ENCODE measurements around the gene C19orf12. TPM values are rescaled to one million over a fixed set of nuclear protein-coding genes. Genes with fewer than 3 reads are reported as not detected.

Gene C19orf12
- total and polyA plus RNA-seq, 2 donors (not counting 3 experiments of a cell fraction or from before 2014, with no cell fraction given): 20.4 to 22.9 TPM

DNA sequence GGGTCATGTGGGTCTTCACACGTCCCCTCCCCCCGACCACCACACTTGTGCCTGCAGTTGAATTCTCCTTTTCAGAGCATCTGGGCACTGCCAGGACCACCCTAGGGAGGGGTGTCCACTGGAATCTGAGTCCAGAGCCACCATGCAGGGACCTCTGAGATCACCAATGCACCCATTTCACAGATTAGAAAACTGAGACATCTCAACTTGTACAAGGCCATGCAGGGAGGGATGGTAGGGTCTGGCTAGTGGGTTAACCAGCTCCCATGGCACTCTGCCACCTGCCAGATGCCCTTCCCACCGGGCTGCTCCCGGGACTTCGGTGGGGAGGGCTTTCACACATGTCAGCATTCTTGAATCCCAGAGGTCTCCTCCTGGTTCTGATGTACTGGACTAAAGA, 44.3 kb upstream of the C19orf12 start:
- H2AFZ ChIP-seq (ENCODE audit: low read depth, low read length): no peak overlapping the region
- no peak overlapping the region for H3K27ac ChIP-seq (ENCODE audit: insufficient read depth, low read depth, low read length)
- intact Hi-C loops (cut with micrococcal nuclease) (no loop called here), dilution Hi-C loops (cut with MboI; ENCODE audit: extremely low pct_ligation_motif_present, low sequenced_read_pairs) (no loop called here)
- no peak overlapping the region for H3K4me3 ChIP-seq (replicated peaks in 1 of 3; ENCODE audit: insufficient read depth in 1 of 3, low read depth in 1 of 3, low read length in 3 of 3)
- TF ChIP-seq, protein P1, sequence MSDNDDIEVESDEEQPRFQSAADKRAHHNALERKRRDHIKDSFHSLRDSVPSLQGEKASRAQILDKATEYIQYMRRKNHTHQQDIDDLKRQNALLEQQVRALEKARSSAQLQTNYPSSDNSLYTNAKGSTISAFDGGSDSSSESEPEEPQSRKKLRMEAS (IDR thresholded peaks at IDR 0.05; ENCODE audit: insufficient read depth, insufficient read length): no peak
- no peak for TF ChIP-seq CTCF (IDR thresholded peaks at IDR 0.05; ENCODE audit: extremely low read depth in 1 of 2, insufficient read depth in 1 of 2, low read depth in 1 of 2, low read length in 2 of 2)
- no peak for TF ChIP-seq EZH2 (IDR thresholded peaks at IDR 0.05; ENCODE audit: borderline replicate concordance, low read depth, low read length, severe bottlenecking)
- no peaks in the 10 kb centered on the region for H3K9me1 ChIP-seq (replicated peaks; ENCODE audit: control insufficient read depth, extremely low read depth, insufficient read depth, low read length)
- no peaks in the 10 kb centered on the region for H3K9me3 ChIP-seq (replicated peaks; ENCODE audit: control insufficient read depth, insufficient read depth, low read length)
- H3K9ac ChIP-seq (replicated peaks; ENCODE audit: extremely low read depth, insufficient read depth, low read length): no peak overlapping the region
- BruUV-seq (replicated peaks): no TSS peak
- ChIA-PET POLR2A (interaction anchor here (0.5 kb wide), 1 partner anchor 212 kb away, joined by 4 read pairs; no protein-coding TSS in a partner anchor), CTCF (interaction anchor here (0.5 to 4.8 kb wide), 47 partner anchors 8 to 892 kb away, joined by 3 to 116 read pairs (median 6); no protein-coding TSS in a partner anchor)
- H3K79me2 ChIP-seq (ENCODE audit: control insufficient read depth, insufficient read depth, low read length): no peaks in the 10 kb centered on the region
- H4K20me1 ChIP-seq (replicated peaks; ENCODE audit: control insufficient read depth, extremely low read depth, insufficient read depth, low read length): no peaks in the 10 kb centered on the region
- FAIRE-seq (no peak), DNase-seq (ENCODE audit: low read depth, low spot score) (no peak)
- H3K4me1 ChIP-seq (ENCODE audit: control insufficient read depth, extremely low read depth, insufficient read depth, low read length): peaks cover 2% of the 10 kb centered on the region
- no peaks in the 10 kb centered on the region for H3K36me3 ChIP-seq (ENCODE audit: control insufficient read depth in 2 of 2, extremely low read depth in 1 of 2, insufficient read depth in 2 of 2, low read length in 2 of 2)
- no peak overlapping the region for H3K4me2 ChIP-seq (ENCODE audit: insufficient read depth, low read length)
- H3K27me3 ChIP-seq (ENCODE audit: control insufficient read depth in 2 of 2, insufficient read depth in 2 of 2, low read length in 2 of 2): no peaks in the 10 kb centered on the region

GRCh38 chr19:29758863-29759262, 43.8 kb upstream of the C19orf12 start:
- Histone ChIP-seq H3K27ac (ENCODE audit: insufficient read depth, low read depth, low read length) (no peak overlapping the region), H3K4me2 (ENCODE audit: insufficient read depth, low read length) (no peak overlapping the region), H3K27me3 (ENCODE audit: control insufficient read depth in 2 of 2, insufficient read depth in 2 of 2, low read length in 2 of 2) (no peaks in the 10 kb centered on the region), H3K9me1 (replicated peaks; ENCODE audit: control insufficient read depth, extremely low read depth, insufficient read depth, low read length) (no peaks in the 10 kb centered on the region), H2AFZ (ENCODE audit: low read depth, low read length) (no peak overlapping the region), H3K36me3 (ENCODE audit: control insufficient read depth in 2 of 2, extremely low read depth in 1 of 2, insufficient read depth in 2 of 2, low read length in 2 of 2) (no peaks in the 10 kb centered on the region), H3K9me3 (replicated peaks; ENCODE audit: control insufficient read depth, insufficient read depth, low read length) (no peaks in the 10 kb centered on the region), H3K79me2 (ENCODE audit: control insufficient read depth, insufficient read depth, low read length) (no peaks in the 10 kb centered on the region), H3K9ac (replicated peaks; ENCODE audit: extremely low read depth, insufficient read depth, low read length) (no peak overlapping the region), H3K4me1 (ENCODE audit: control insufficient read depth, extremely low read depth, insufficient read depth, low read length) (peaks cover 2% of the 10 kb centered on the region), H4K20me1 (replicated peaks; ENCODE audit: control insufficient read depth, extremely low read depth, insufficient read depth, low read length) (no peaks in the 10 kb centered on the region), H3K4me3 (replicated peaks in 1 of 3; ENCODE audit: insufficient read depth in 1 of 3, low read depth in 1 of 3, low read length in 3 of 3) (no peak overlapping the region)
- POLR2A ChIA-PET: no interaction called here
- intact Hi-C loops (cut with micrococcal nuclease): no loop called here
- TF ChIP-seq JUN (IDR thresholded peaks at IDR 0.05; ENCODE audit: borderline replicate concordance, insufficient read depth, insufficient read length, low read depth): no peak
- TF ChIP-seq, protein P1 (IDR thresholded peaks at IDR 0.05; ENCODE audit: insufficient read depth, insufficient read length): no peak
- no peak for TF ChIP-seq MYC (IDR thresholded peaks at IDR 0.05; ENCODE audit: low read depth, low read length)
- no peak for TF ChIP-seq POLR2A (IDR thresholded peaks at IDR 0.05; ENCODE audit: low read depth, low read length)
- no peak for TF ChIP-seq FOS (IDR thresholded peaks at IDR 0.05; ENCODE audit: borderline replicate concordance, insufficient read depth, low read length)
- TF ChIP-seq POLR2AphosphoS5 (IDR thresholded peaks at IDR 0.05; ENCODE audit: insufficient read depth, low read depth, low read length): no peak
- no peak for TF ChIP-seq GATA2 (IDR thresholded peaks at IDR 0.05; ENCODE audit: insufficient read depth, insufficient read length, low read depth, low read length)
- no peak for TF ChIP-seq CTCF (IDR thresholded peaks at IDR 0.05; ENCODE audit: extremely low read depth in 1 of 2, insufficient read depth in 1 of 2, low read depth in 1 of 2, low read length in 2 of 2)
- no peak for TF ChIP-seq EZH2 (IDR thresholded peaks at IDR 0.05; ENCODE audit: borderline replicate concordance, low read depth, low read length, severe bottlenecking)
- CTCF ChIA-PET: interaction anchor here (1.1 kb wide), 2 partner anchors 46 to 148 kb away, joined by 3 to 7 read pairs; no protein-coding TSS in a partner anchor
- BruUV-seq (replicated peaks): no TSS peak
- DNase-seq (ENCODE audit: low read depth, low spot score) (no peak), FAIRE-seq (no peak)
- dilution Hi-C loops (cut with MboI; ENCODE audit: extremely low pct_ligation_motif_present, low sequenced_read_pairs): no loop called here
